Posterior vena cava (tissue), 2 donors: ENCODE results near the gene NR5A1. TPM values are rescaled to one million over a fixed set of nuclear protein-coding genes. Genes with fewer than 3 reads are reported as not detected.

Experiments
- total RNA-seq, 2 donors: library from RNA; stranded (reverse); fragmentation: NEBNext Ultra II Directional; extraction: Animal tissue kit (Norgen Biotek cat#: 25700); gene quantifications; one replicate each; pipeline ENCODE4 v1.2.1, GENCODE V29; 2021
- donor health status: DM: yes; HTN: yes; CAD: no.
- donor health status: DM: yes; HTN: yes; CAD: no.

The NR5A1 gene
- total RNA-seq, 2 donors from 2014 or later = 0.14 TPM; not detected in 1

Other genes starting within 250 kb of the NR5A1 start
- gene NEK6, start 249.4 kb downstream of the NR5A1 start, total RNA-seq = 10 to 100 TPM; 56.9 to 62.7 TPM
- gene PSMB7, start 92.0 kb downstream of the NR5A1 start, total RNA-seq = 10 to 100 TPM; 79.1 to 89.1 TPM
- not detected for gene ADGRD2, start 56.9 kb downstream of the NR5A1 start, total RNA-seq